Prostate gland (tissue), 2 donors: ENCODE measurements around the gene NEGR1. TPM values are rescaled to one million over a fixed set of nuclear protein-coding genes. Genes with fewer than 3 reads are reported as not detected.

Experiments
- DNase-seq: peaks from one replicate; pipeline ENCODE4 v3.0.0-alpha.2; 2019; ENCODE audit warnings: low spot score
- H3K27ac ChIP-seq, 2 donors: fragments of 200-600 bp; sonication (generic); 2 replicates each; pipeline ENCODE4 v1.5.1; 2017 to 2019
- H3K27me3 ChIP-seq: fragments of 200-600 bp; sonication (generic); replicated peaks from 2 replicates; pipeline ENCODE4 v1.5.1; 2019; ENCODE audit not compliant: insufficient read depth
- H3K36me3 ChIP-seq, 2 donors: fragments of 200-600 bp; sonication (generic); 1 replicate in 1 of 2; 2 replicates in 1 of 2; pipeline versions ENCODE4 v1.5.1 to v1.8.1; 2017 to 2019
- H3K4me1 ChIP-seq: fragments of 200-600 bp; sonication (generic); replicated peaks from 2 replicates; pipeline ENCODE4 v1.5.1; 2019
- H3K4me3 ChIP-seq, 2 donors: fragments of 200-600 bp; sonication (generic); 2 replicates each; pipeline ENCODE4 v1.5.1; 2017 to 2019
- H3K9me3 ChIP-seq: fragments of 200-600 bp; sonication (generic); 2 replicates; pipeline ENCODE4 v1.5.1; 2017
- CTCF ChIP-seq, 4 experiments: fragments of 200-600 bp in 2 of 4; fragments of 450-650 bp in 2 of 4; sonication (generic) in 2 of 4; IDR thresholded peaks; 1 replicate in 3 of 4; 2 replicates in 1 of 4; pipeline ENCODE4 v1.5.1; 2016 to 2019; ENCODE audit warnings: antibody characterized with exemption in 4 of 4, mild to moderate bottlenecking in 2 of 4, moderate library complexity in 2 of 4
- POLR2A ChIP-seq: fragments of 450-650 bp; IDR thresholded peaks from one replicate; pipeline ENCODE4 v1.6.1; 2016; ENCODE audit warnings: antibody characterized with exemption, mild to moderate bottlenecking
- POLR2AphosphoS5 ChIP-seq: sonication (generic); formaldehyde crosslinking; IDR thresholded peaks from one replicate; pipeline ENCODE4 v1.6.1; 2017; ENCODE audit warnings: antibody characterized with exemption
- WGBS: methylation state at CpG from one replicate; pipeline ENCODE4 v1.1.5; 2018; 5-methylcytosine and 5-hydroxymethylcytosine counted together
- intact Hi-C: fragments of 100-400 bp; cut with DNase I; formaldehyde crosslinking; loops from one replicate; pipeline ENCODE4 v1.14.2; 2022
- total RNA-seq, 2 donors: library from RNA; depleted of rRNA; stranded (reverse); fragments of >200 nt; gene quantifications; one replicate each; pipeline ENCODE4 v1.1.0, GENCODE V29; 2016

The NEGR1 gene
- total RNA-seq, 2 donors from 2014 or later: 2.3 to 7.6 TPM

GRCh38 chr1:72000809-72001208, 281.5 kb downstream of the NEGR1 start:
- H3K4me1 ChIP-seq: no peaks in the 10 kb centered on the region
- no peak for DNase-seq

GRCh38 chr1:71994646-71995045, 287.7 kb downstream of the NEGR1 start:
- Histone ChIP-seq H3K4me3 (no peak overlapping the region), H3K27me3 (no peaks in the 10 kb centered on the region), H3K4me1 (no peaks in the 10 kb centered on the region), H3K9me3 (no peaks in the 10 kb centered on the region), H3K27ac (no peak overlapping the region), H3K36me3 (no peaks in the 10 kb centered on the region)
- intact Hi-C loops: no loop called here
- WGBS: 94% methylated on average over 3 of the region's 3 CpGs
- DNase-seq: no peak
- TF ChIP-seq POLR2AphosphoS5 (no peak), POLR2A (no peak), CTCF (IDR thresholded peaks at IDR 0.05) (no peak)

More at GRCh38 chr1:72000809-72001208, 281.5 kb downstream of the NEGR1 start:
- no peak overlapping the region for H3K27ac ChIP-seq
- TF ChIP-seq CTCF (IDR thresholded peaks at IDR 0.05) (no peak), POLR2A (no peak), POLR2AphosphoS5 (no peak)
- H3K36me3 ChIP-seq: no peaks in the 10 kb centered on the region
- H3K4me3 ChIP-seq: no peak overlapping the region
- no peaks in the 10 kb centered on the region for H3K9me3 ChIP-seq
- WGBS: 44% methylated on average over 4 of the region's 4 CpGs
- no peaks in the 10 kb centered on the region for H3K27me3 ChIP-seq
- intact Hi-C loops: no loop called here

- 75% methylated on average over 6 of the region's 6 CpGs for WGBS
- intact Hi-C loops: no loop called here
- Histone ChIP-seq H3K36me3 (no peaks in the 10 kb centered on the region), H3K4me1 (no peaks in the 10 kb centered on the region), H3K27me3 (no peaks in the 10 kb centered on the region), H3K27ac (no peak overlapping the region), H3K4me3 (no peak overlapping the region), H3K9me3 (no peaks in the 10 kb centered on the region)
- DNase-seq: no peak
- TF ChIP-seq POLR2AphosphoS5: no peak
- no peak for TF ChIP-seq POLR2A
- no peak for TF ChIP-seq CTCF (IDR thresholded peaks at IDR 0.05)
Observed at GRCh38 chr1:71987181-71987580, 295.2 kb downstream of the NEGR1 start.

GRCh38 chr1:71986160-71986559, 296.2 kb downstream of the NEGR1 start:
- intact Hi-C loops: no loop called here
- WGBS: 21% methylated on average over 3 of the region's 3 CpGs

More at GRCh38 chr1:71986160-71986559, 296.2 kb downstream of the NEGR1 start:
- Histone ChIP-seq H3K27me3 (no peaks in the 10 kb centered on the region), H3K27ac (no peak overlapping the region), H3K4me1 (no peaks in the 10 kb centered on the region), H3K4me3 (no peak overlapping the region), H3K9me3 (no peaks in the 10 kb centered on the region), H3K36me3 (no peaks in the 10 kb centered on the region)
- DNase-seq: no peak
- TF ChIP-seq POLR2AphosphoS5 (no peak), POLR2A (no peak), CTCF (IDR thresholded peaks at IDR 0.05) (no peak)
